GM12878 (cell line): ENCODE measurements around the gene CSF3R. TPM values are rescaled to one million over a fixed set of nuclear protein-coding genes. Genes with fewer than 3 reads are reported as not detected.

Experiments used
- ATF7 ChIP-seq: fragments of 450-650 bp; IDR thresholded peaks from 2 replicates; pipeline ENCODE4 v1.6.1; 2016; ENCODE audit warnings: low read depth, mild to moderate bottlenecking
- FOXK2 ChIP-seq: fragments of 450-650 bp; IDR thresholded peaks from 2 replicates; pipeline ENCODE4 v1.6.1; 2017; ENCODE audit warnings: mild to moderate bottlenecking, moderate library complexity
- IKZF1 ChIP-seq: fragments of 450-650 bp; conservative IDR thresholded peaks from 2 replicates; pipeline ENCODE4 v1.6.1; 2017; ENCODE audit warnings: antibody characterized with exemption, mild to moderate bottlenecking
- MAX ChIP-seq: IDR thresholded peaks from 2 replicates; pipeline ENCODE4 v1.6.1; 2012; ENCODE audit warnings: low read depth, low read length, improper control_type of control experiment
- NR2C2 ChIP-seq: IDR thresholded peaks from 2 replicates; pipeline ENCODE4 v1.6.1; 2011; ENCODE audit warnings: borderline replicate concordance, low read depth; ENCODE audit not compliant: control insufficient read depth, insufficient read length
- NRF1 ChIP-seq: conservative IDR thresholded peaks from 2 replicates; pipeline ENCODE4 v1.6.1; 2011; ENCODE audit warnings: mild to moderate bottlenecking, low read depth, low read length, improper control_type of control experiment
- PRDM15 ChIP-seq: fragments of 450-650 bp; formaldehyde crosslinking; IDR thresholded peaks from 2 replicates; pipeline ENCODE4 v1.4.0; 2020; ENCODE audit warnings: mild to moderate bottlenecking, moderate library complexity
- SMARCA5 ChIP-seq: fragments of 450-650 bp; IDR thresholded peaks from 2 replicates; pipeline ENCODE4 v1.6.1; 2017; ENCODE audit warnings: mild to moderate bottlenecking
- SPI1 ChIP-seq: IDR thresholded peaks from 2 replicates; pipeline ENCODE4 v1.6.1; 2011; ENCODE audit warnings: low read depth, mild to moderate bottlenecking, low read length, moderate library complexity, borderline replicate concordance; ENCODE audit not compliant: insufficient read depth
- SRF ChIP-seq, 2 experiments: IDR thresholded peaks; 2 replicates each; pipeline ENCODE4 v1.6.1; 2011; ENCODE audit warnings: low read depth in 2 of 2, low read length in 2 of 2, mild to moderate bottlenecking in 1 of 2, moderate library complexity in 1 of 2
- YY1 ChIP-seq: IDR thresholded peaks from 2 replicates; pipeline ENCODE4 v1.6.1; 2011; ENCODE audit warnings: low read depth, mild to moderate bottlenecking, low read length
- ZSCAN29 ChIP-seq: fragments of 450-650 bp; IDR thresholded peaks from 2 replicates; pipeline ENCODE4 v1.6.1; 2017; ENCODE audit warnings: mild to moderate bottlenecking, moderate library complexity
- polyA plus RNA-seq, 11 experiments: library from polyadenylated mRNA; depleted of rRNA in 4 of 11; unstranded in 6 of 11; stranded (reverse) in 5 of 11; fragments of >200 nt; fragmentation: Nextera tagmentation in 4 of 11; fragmentation: Illumina TruSeq in 1 of 11; extraction: Ambion mirVana in 4 of 11; extraction: Trizol in 1 of 11; gene quantifications; 1 replicate in 1 of 11; 2 replicates in 10 of 11; pipeline versions ENCODE4 v1.2.1 to v1.2.3, GENCODE V29; 2011 to 2016; ENCODE audit warnings: inconsistent platforms in 2 of 11, missing spikeins in 2 of 11, low read depth in 1 of 11
- total RNA-seq, 4 experiments: library from RNA; depleted of rRNA in 3 of 4; stranded (reverse); fragments of >200 nt in 3 of 4; fragmentation: Illumina TruSeq in 1 of 4; extraction: Trizol in 1 of 4; gene quantifications; 2 replicates each; pipeline versions ENCODE4 v1.2.1 to v1.2.3, GENCODE V29; 2013 to 2021
- TF ChIP-seq, protein P1 (sequence below): fragments of 450-650 bp; IDR thresholded peaks from 2 replicates; pipeline ENCODE4 v1.6.1; 2014; ENCODE audit warnings: mild to moderate bottlenecking

CSF3R gene
- total and polyA plus RNA-seq, 10 of the 15 experiments (the other 5 are each of a cell fraction or from before 2014, with no cell fraction given): 0.13 TPM; not detected in 9

- TF ChIP-seq PRDM15: no peak
- TF ChIP-seq, protein P1, sequence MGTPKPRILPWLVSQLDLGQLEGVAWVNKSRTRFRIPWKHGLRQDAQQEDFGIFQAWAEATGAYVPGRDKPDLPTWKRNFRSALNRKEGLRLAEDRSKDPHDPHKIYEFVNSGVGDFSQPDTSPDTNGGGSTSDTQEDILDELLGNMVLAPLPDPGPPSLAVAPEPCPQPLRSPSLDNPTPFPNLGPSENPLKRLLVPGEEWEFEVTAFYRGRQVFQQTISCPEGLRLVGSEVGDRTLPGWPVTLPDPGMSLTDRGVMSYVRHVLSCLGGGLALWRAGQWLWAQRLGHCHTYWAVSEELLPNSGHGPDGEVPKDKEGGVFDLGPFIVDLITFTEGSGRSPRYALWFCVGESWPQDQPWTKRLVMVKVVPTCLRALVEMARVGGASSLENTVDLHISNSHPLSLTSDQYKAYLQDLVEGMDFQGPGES: no peak
- no peak for TF ChIP-seq SRF (IDR thresholded peaks at IDR 0.05; ENCODE audit: low read depth in 2 of 2, low read length in 2 of 2)
- TF ChIP-seq YY1: no peak
- no peak for TF ChIP-seq NR2C2
- no peak for TF ChIP-seq IKZF1
- no peak for TF ChIP-seq FOXK2
- no peak for TF ChIP-seq ATF7
- TF ChIP-seq NRF1: no peak
- TF ChIP-seq ZSCAN29: no peak
- no peak for TF ChIP-seq MAX
- TF ChIP-seq SMARCA5: no peak
- no peak for TF ChIP-seq SPI1
Observed at GRCh38 chr1:36467700-36468455, 14.8 kb downstream of the CSF3R start (continued).
